GM23338 (cell line): ENCODE results near the gene FRAT1. TPM values are rescaled to one million over a fixed set of nuclear protein-coding genes. Genes with fewer than 3 reads are reported as not detected.

Experiments used
- ATAC-seq: fragments of 200-7000 bp; cut with Tn5 transposase; 3 replicates; pipeline ENCODE4 v1.9.1; 2020
- DNase-seq: peaks from one replicate; pipeline ENCODE4 v3.0.0-alpha.2; 2015; ENCODE audit warnings: low spot score
- H2AFZ ChIP-seq: fragments of 200-600 bp; sonication (generic); 2 replicates; pipeline ENCODE4 v1.8.0; 2016; ENCODE audit warnings: antibody characterized with exemption, mild to moderate bottlenecking, moderate library complexity
- H3F3A ChIP-seq: fragments of 200-600 bp; sonication (generic); replicated peaks from 2 replicates; pipeline ENCODE4 v1.8.0; 2017; ENCODE audit warnings: antibody characterized with exemption, mixed run types, low read depth
- H3K27ac ChIP-seq: fragments of 200-600 bp; sonication (generic); 2 replicates; pipeline ENCODE4 v1.6.1; 2016; ENCODE audit warnings: low read depth
- H3K27me3 ChIP-seq: fragments of 200-600 bp; sonication (generic); 2 replicates; pipeline ENCODE4 v1.8.0; 2016; ENCODE audit warnings: mild to moderate bottlenecking, mixed run types, moderate library complexity; ENCODE audit not compliant: insufficient read depth
- H3K36me3 ChIP-seq: fragments of 200-600 bp; sonication (generic); 2 replicates; pipeline ENCODE4 v1.8.0; 2016; ENCODE audit warnings: mild to moderate bottlenecking; ENCODE audit not compliant: insufficient read depth
- H3K4me1 ChIP-seq: fragments of 200-600 bp; sonication (generic); 2 replicates; pipeline ENCODE4 v1.8.0; 2016; ENCODE audit warnings: mild to moderate bottlenecking, moderate library complexity; ENCODE audit not compliant: insufficient read depth
- H3K4me2 ChIP-seq: fragments of 200-600 bp; sonication (generic); 2 replicates; pipeline ENCODE4 v1.7.1; 2017; ENCODE audit warnings: mixed run types
- H3K4me3 ChIP-seq: fragments of 200-600 bp; sonication (generic); 2 replicates; pipeline ENCODE4 v1.6.1; 2016; ENCODE audit warnings: mixed run types
- H3K79me2 ChIP-seq: fragments of 200-600 bp; sonication (generic); replicated peaks from 2 replicates; pipeline ENCODE4 v1.8.0; 2017; ENCODE audit warnings: mild to moderate bottlenecking; ENCODE audit not compliant: insufficient read depth
- H3K9me2 ChIP-seq: fragments of 200-600 bp; sonication (generic); 2 replicates; pipeline ENCODE4 v1.8.0; 2017; ENCODE audit not compliant: insufficient read depth
- H4K20me1 ChIP-seq: fragments of 200-600 bp; sonication (generic); replicated peaks from 2 replicates; pipeline ENCODE4 v1.8.0; 2017; ENCODE audit warnings: mild to moderate bottlenecking; ENCODE audit not compliant: insufficient read depth
- H3K27ac Mint-ChIP-seq: 2 replicates; pipeline ENCODE4 v1.8.0; 2020; ENCODE audit warnings: inconsistent platforms, mild to moderate bottlenecking, moderate library complexity, mixed read lengths
- H3K27me3 Mint-ChIP-seq: 3 replicates; pipeline ENCODE4 v1.8.0; 2022; ENCODE audit warnings: low read depth, mild to moderate bottlenecking, moderate library complexity, mixed read lengths, inconsistent platforms; ENCODE audit not compliant: insufficient read depth, poor library complexity
- H3K36me3 Mint-ChIP-seq: 3 replicates; pipeline ENCODE4 v1.8.0; 2021; ENCODE audit warnings: low read depth, mild to moderate bottlenecking, inconsistent platforms, moderate library complexity, mixed read lengths
- H3K4me1 Mint-ChIP-seq: 3 replicates; pipeline ENCODE4 v1.8.0; 2020; ENCODE audit warnings: mild to moderate bottlenecking, inconsistent platforms, mixed read lengths
- H3K4me3 Mint-ChIP-seq: 3 replicates; pipeline ENCODE4 v1.8.0; 2021; ENCODE audit warnings: moderate library complexity, mild to moderate bottlenecking, inconsistent platforms, mixed read lengths
- H3K9me3 Mint-ChIP-seq: 3 replicates; pipeline ENCODE4 v1.8.0; 2020; ENCODE audit warnings: moderate library complexity, mild to moderate bottlenecking, inconsistent platforms, mixed read lengths
- ETS1 ChIP-seq: IDR thresholded peaks from 2 replicates; pipeline ENCODE4 v1.6.1; 2016; ENCODE audit warnings: antibody characterized with exemption
- JUNB ChIP-seq: IDR thresholded peaks from one replicate; pipeline ENCODE4 v1.6.1; 2016; ENCODE audit warnings: antibody characterized with exemption; ENCODE audit not compliant: unreplicated experiment
- NANOG ChIP-seq: IDR thresholded peaks from 2 replicates; pipeline ENCODE4 v1.6.1; 2016; ENCODE audit warnings: antibody characterized with exemption, borderline replicate concordance
- POLR2AphosphoS5 ChIP-seq: IDR thresholded peaks from 2 replicates; pipeline ENCODE4 v1.6.1; 2016; ENCODE audit warnings: antibody characterized with exemption, low read depth
- REST ChIP-seq: IDR thresholded peaks from one replicate; pipeline ENCODE4 v1.6.1; 2018; ENCODE audit warnings: antibody characterized with exemption; ENCODE audit not compliant: unreplicated experiment
- STAT1 ChIP-seq: IDR thresholded peaks from one replicate; pipeline ENCODE4 v1.6.1; 2016; ENCODE audit warnings: antibody characterized with exemption; ENCODE audit not compliant: unreplicated experiment
- ZNF331 ChIP-seq: fragments of 250-450 bp; sonication (Bioruptor Pico); IDR thresholded peaks from 2 replicates; pipeline ENCODE4 v1.5.0; 2020; ENCODE audit warnings: low read depth, mild to moderate bottlenecking, moderate library complexity
- polyA plus RNA-seq: library from polyadenylated mRNA; unstranded; fragments of >200 nt; fragmentation: Nextera tagmentation; extraction: Ambion mirVana; gene quantifications from 2 replicates; pipeline ENCODE4 v1.2.1, GENCODE V29; 2016
- total RNA-seq: library from RNA; depleted of rRNA; stranded (reverse); fragments of >200 nt; shearing (Covaris generic); gene quantifications from 2 replicates; pipeline ENCODE4 v1.2.3, GENCODE V29; 2014
- TF ChIP-seq, protein P1 (sequence below), 2 experiments: fragments of 200-600 bp in 1 of 2; sonication (generic) in 1 of 2; conservative IDR thresholded peaks; 2 replicates each; pipeline versions ENCODE4 v1.5.1 to v1.6.1; 2016 to 2017; ENCODE audit warnings: antibody characterized with exemption in 2 of 2, low read depth in 2 of 2, mild to moderate bottlenecking in 2 of 2, moderate library complexity in 1 of 2

The FRAT1 gene
- total and polyA plus RNA-seq, 2 experiments from 2014 or later, result 1.4 to 8.5 TPM

- TF ChIP-seq, protein P1, sequence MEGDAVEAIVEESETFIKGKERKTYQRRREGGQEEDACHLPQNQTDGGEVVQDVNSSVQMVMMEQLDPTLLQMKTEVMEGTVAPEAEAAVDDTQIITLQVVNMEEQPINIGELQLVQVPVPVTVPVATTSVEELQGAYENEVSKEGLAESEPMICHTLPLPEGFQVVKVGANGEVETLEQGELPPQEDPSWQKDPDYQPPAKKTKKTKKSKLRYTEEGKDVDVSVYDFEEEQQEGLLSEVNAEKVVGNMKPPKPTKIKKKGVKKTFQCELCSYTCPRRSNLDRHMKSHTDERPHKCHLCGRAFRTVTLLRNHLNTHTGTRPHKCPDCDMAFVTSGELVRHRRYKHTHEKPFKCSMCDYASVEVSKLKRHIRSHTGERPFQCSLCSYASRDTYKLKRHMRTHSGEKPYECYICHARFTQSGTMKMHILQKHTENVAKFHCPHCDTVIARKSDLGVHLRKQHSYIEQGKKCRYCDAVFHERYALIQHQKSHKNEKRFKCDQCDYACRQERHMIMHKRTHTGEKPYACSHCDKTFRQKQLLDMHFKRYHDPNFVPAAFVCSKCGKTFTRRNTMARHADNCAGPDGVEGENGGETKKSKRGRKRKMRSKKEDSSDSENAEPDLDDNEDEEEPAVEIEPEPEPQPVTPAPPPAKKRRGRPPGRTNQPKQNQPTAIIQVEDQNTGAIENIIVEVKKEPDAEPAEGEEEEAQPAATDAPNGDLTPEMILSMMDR (conservative IDR thresholded peaks at IDR 0.05; ENCODE audit: low read depth in 2 of 2), result no peak
- TF ChIP-seq JUNB (no peak), ZNF331 (CRISPR knock-in tag) (no peak), POLR2AphosphoS5 (no peak), STAT1 (no peak)
Measured at GRCh38 chr10:97270523-97271154, 48.4 kb upstream of the FRAT1 start (continued).

DNA sequence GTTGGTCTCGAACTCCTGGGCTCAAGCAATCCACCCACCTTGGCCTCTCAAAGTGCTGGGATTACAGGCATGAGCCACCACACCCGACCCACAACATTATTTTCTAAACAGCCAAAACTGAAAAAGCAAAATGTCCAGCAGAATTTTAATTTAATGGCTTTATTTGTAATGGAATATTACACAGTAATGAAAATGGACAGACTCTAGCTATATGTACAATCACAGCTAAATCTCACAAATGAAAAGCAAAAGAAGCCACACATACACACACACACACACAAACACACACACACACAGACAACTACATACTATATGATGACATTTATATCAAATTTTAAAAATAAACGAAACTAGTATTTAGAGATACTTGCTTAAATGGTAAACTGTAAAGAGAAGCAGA lies 45.4 kb upstream of the FRAT1 start:
- no peak overlapping the region for H3K27ac Mint-ChIP-seq
- H4K20me1 ChIP-seq, result peaks cover 11% of the 10 kb centered on the region; the same call in 1 of the 2 replicates
- peaks cover 2% of the 10 kb centered on the region; the same call in 1 of the 3 replicates for H3K4me1 Mint-ChIP-seq
- no peaks in the 10 kb centered on the region for H3F3A ChIP-seq
- H3K27me3 ChIP-seq, result no peaks in the 10 kb centered on the region
- no peaks in the 10 kb centered on the region for H3K9me2 ChIP-seq
- ATAC-seq (no peak), DNase-seq (no peak)
- no peaks in the 10 kb centered on the region for H3K36me3 ChIP-seq
- no peak overlapping the region for H3K27ac ChIP-seq
- H2AFZ ChIP-seq, result no peak overlapping the region
- peaks cover 2% of the 10 kb centered on the region for H3K27me3 Mint-ChIP-seq
- TF ChIP-seq ETS1, result no peak
- no peak for TF ChIP-seq STAT1
- TF ChIP-seq ZNF331 (CRISPR knock-in tag), result no peak
- TF ChIP-seq JUNB, result no peak
- no peak for TF ChIP-seq REST
- TF ChIP-seq NANOG, result no peak
- no peak for TF ChIP-seq POLR2AphosphoS5
- peaks cover 10% of the 10 kb centered on the region; the same call in 2 of the 3 replicates for H3K9me3 Mint-ChIP-seq
- no peak overlapping the region for H3K4me2 ChIP-seq
- 0 out of 2 replicates have a peak, but pooled peaks cover 3% of the 10 kb centered on the region for H3K4me1 ChIP-seq
- no peak overlapping the region for H3K4me3 Mint-ChIP-seq
- H3K36me3 Mint-ChIP-seq, result peaks cover 9% of the 10 kb centered on the region; the same call in 2 of the 3 replicates
- H3K4me3 ChIP-seq, result no peak overlapping the region
- H3K79me2 ChIP-seq, result peaks cover 65% of the 10 kb centered on the region
